NT2/D1 (cell line): ENCODE measurements around the gene SLC38A5.

ENCODE experiments used
- SUZ12 ChIP-seq: IDR thresholded peaks from 2 replicates; pipeline ENCODE4 v1.6.1; 2011; ENCODE audit not compliant: insufficient read length, insufficient read depth; ENCODE audit errors: extremely low read depth
- ZNF274 ChIP-seq: IDR thresholded peaks from 2 replicates; pipeline ENCODE4 v1.6.1; 2011; ENCODE audit warnings: mild to moderate bottlenecking, low read depth, low read length

- TF ChIP-seq ZNF274 (no peak), SUZ12 (no peak)
Observed at GRCh38 chrX:48487362-48487798, 17.3 kb upstream of the SLC38A5 start.
